H1 (cell line): ENCODE data around the gene DNAH10. TPM values are rescaled to one million over a fixed set of nuclear protein-coding genes. Genes with fewer than 3 reads are reported as not detected.

Source experiments
- CTCF ChIA-PET: fragments of 300-600 bp; sonication (Branson Sonifier 250); formaldehyde crosslinking; loops from one replicate; lab custom pipeline; 2021; ENCODE audit not compliant: partially characterized antibody; lab: Charles Lee
- POLR2A ChIA-PET: fragments of 300-600 bp; sonication (Branson Sonifier 250); formaldehyde crosslinking; loops from one replicate; lab custom pipeline; 2021; ENCODE audit warnings: inconsistent platforms; ENCODE audit not compliant: partially characterized antibody; lab: Charles Lee
- DNase-seq, 2 experiments: peaks; one replicate each; pipeline versions ENCODE4 v3.0.0 to v3.0.0-alpha.2; 2010 to 2022; ENCODE audit warnings: low spot score in 2 of 2, low read depth in 1 of 2, mixed read lengths in 1 of 2
- FAIRE-seq: peaks from 2 replicates; lab custom pipeline; 2011; peaks lifted over from hg19 to GRCh38; lab: Jason Lieb, UNC
- H2AFZ ChIP-seq: 2 replicates; pipeline ENCODE4 v1.8.1; 2012; ENCODE audit warnings: low read length, inconsistent platforms
- H2AK5ac ChIP-seq: 2 replicates; pipeline ENCODE4 v1.6.1; 2013; ENCODE audit warnings: low read depth, low read length
- H2BK120ac ChIP-seq: replicated peaks from 2 replicates; pipeline ENCODE3; 2013; ENCODE audit warnings: low read depth, low read length, inconsistent platforms
- H2BK12ac ChIP-seq: 2 replicates; pipeline ENCODE4 v1.6.1; 2013; ENCODE audit warnings: low read depth, low read length
- H2BK15ac ChIP-seq: 2 replicates; pipeline ENCODE4 v1.6.1; 2013; ENCODE audit warnings: low read length
- H2BK20ac ChIP-seq: 2 replicates; pipeline ENCODE4 v1.6.1; 2013; ENCODE audit warnings: low read length
- H2BK5ac ChIP-seq: 2 replicates; pipeline ENCODE4 v1.6.1; 2013; ENCODE audit warnings: low read depth, low read length
- H3K14ac ChIP-seq: 2 replicates; pipeline ENCODE4 v1.6.1; 2013; ENCODE audit warnings: inconsistent platforms; ENCODE audit not compliant: insufficient read length
- H3K18ac ChIP-seq: 2 replicates; pipeline ENCODE4 v1.6.1; 2013; ENCODE audit warnings: low read length; ENCODE audit errors: extremely low read depth
- H3K23ac ChIP-seq: 2 replicates; pipeline ENCODE4 v1.6.1; 2013; ENCODE audit warnings: inconsistent platforms; ENCODE audit not compliant: insufficient read length
- H3K23me2 ChIP-seq: 2 replicates; pipeline ENCODE4 v1.6.1; 2013; ENCODE audit warnings: low read depth, low read length
- H3K27ac ChIP-seq: 2 replicates; pipeline ENCODE4 v1.6.1; 2011; ENCODE audit warnings: low read depth, low read length, inconsistent platforms
- H3K27me3 ChIP-seq, 4 experiments: replicated peaks in 1 of 4; 1 replicate in 1 of 4; 2 replicates in 3 of 4; pipeline versions ENCODE4 v1.6.1 to v1.8.1; 2011 to 2013; ENCODE audit warnings: low read length in 3 of 4, mild to moderate bottlenecking in 3 of 4, inconsistent platforms in 2 of 4, mixed read lengths in 2 of 4, moderate library complexity in 1 of 4; ENCODE audit not compliant: control insufficient read depth in 3 of 4, insufficient read depth in 3 of 4; ENCODE audit errors: extremely low read depth in 1 of 4
- H3K36me3 ChIP-seq, 4 experiments: 2 replicates each; pipeline versions ENCODE4 v1.6.1 to v1.8.1; 2011 to 2013; ENCODE audit warnings: mild to moderate bottlenecking in 4 of 4, low read length in 3 of 4, moderate library complexity in 2 of 4, control low read depth in 1 of 4, inconsistent platforms in 1 of 4; ENCODE audit not compliant: insufficient read depth in 4 of 4, control insufficient read depth in 2 of 4
- H3K4ac ChIP-seq: replicated peaks from 2 replicates; pipeline ENCODE3; 2013; ENCODE audit warnings: low read length, low read depth, mixed read lengths, inconsistent platforms; ENCODE audit not compliant: insufficient read length
- H3K4me1 ChIP-seq, 4 experiments: replicated peaks in 1 of 4; 1 replicate in 1 of 4; 2 replicates in 3 of 4; pipeline versions ENCODE4 v1.6.1 to v1.8.1; 2011 to 2013; ENCODE audit warnings: low read length in 3 of 4, inconsistent platforms in 2 of 4, mixed read lengths in 1 of 4; ENCODE audit not compliant: insufficient read depth in 4 of 4, control insufficient read depth in 3 of 4
- H3K4me2 ChIP-seq, 2 experiments: 2 replicates each; pipeline versions ENCODE4 v1.6.1 to v1.8.1; 2011 to 2013; ENCODE audit warnings: low read depth in 2 of 2, low read length in 2 of 2, control low read depth in 1 of 2, inconsistent platforms in 1 of 2, mild to moderate bottlenecking in 1 of 2; ENCODE audit not compliant: insufficient read depth in 1 of 2
- H3K4me3 ChIP-seq, 4 experiments: fragments of 200-600, 300-600 bp in 1 of 4; sonication (generic), shearing (Covaris generic), sonication (Bioruptor Twin) in 1 of 4; 2 replicates each; pipeline versions ENCODE4 v1.5.1 to v1.8.1; 2011 to 2016; ENCODE audit warnings: low read length in 4 of 4, low read depth in 3 of 4, control low read depth in 2 of 4, inconsistent platforms in 2 of 4, mild to moderate bottlenecking in 2 of 4, mixed read lengths in 1 of 4, moderate library complexity in 1 of 4; ENCODE audit not compliant: insufficient read depth in 2 of 4; ENCODE audit errors: extremely low read depth in 1 of 4
- H3K56ac ChIP-seq: replicated peaks from 2 replicates; pipeline ENCODE3; 2013; ENCODE audit warnings: low read depth, mild to moderate bottlenecking, mixed read lengths, low read length, inconsistent platforms; ENCODE audit not compliant: insufficient read length
- H3K79me1 ChIP-seq: 2 replicates; pipeline ENCODE4 v1.6.1; 2013; ENCODE audit warnings: low read depth, low read length, control low read depth
- H3K79me2 ChIP-seq, 2 experiments: 2 replicates each; pipeline versions ENCODE4 v1.6.1 to v1.8.1; 2012 to 2013; ENCODE audit warnings: low read length in 2 of 2, mild to moderate bottlenecking in 2 of 2, inconsistent platforms in 1 of 2; ENCODE audit not compliant: insufficient read depth in 2 of 2, control insufficient read depth in 1 of 2
- H3K9ac ChIP-seq, 4 experiments: replicated peaks in 1 of 4; 1 replicate in 1 of 4; 2 replicates in 3 of 4; pipeline versions ENCODE4 v1.6.1 to v1.8.1; 2011 to 2013; ENCODE audit warnings: low read depth in 3 of 4, low read length in 3 of 4, control low read depth in 2 of 4, mild to moderate bottlenecking in 2 of 4, moderate library complexity in 2 of 4, inconsistent platforms in 1 of 4; ENCODE audit errors: extremely low read depth in 1 of 4
- H3K9me3 ChIP-seq, 2 experiments: 2 replicates each; pipeline versions ENCODE4 v1.6.1 to v1.8.1; 2012 to 2013; ENCODE audit warnings: mild to moderate bottlenecking in 2 of 2, moderate library complexity in 2 of 2, control low read depth in 1 of 2, inconsistent platforms in 1 of 2, low read depth in 1 of 2, low read length in 1 of 2, mixed read lengths in 1 of 2; ENCODE audit not compliant: insufficient read depth in 2 of 2
- H4K20me1 ChIP-seq, 2 experiments: replicated peaks in 1 of 2; 2 replicates each; pipeline versions ENCODE3 to v1.8.1; 2011 to 2013; ENCODE audit warnings: inconsistent platforms in 2 of 2, low read length in 2 of 2, mild to moderate bottlenecking in 1 of 2; ENCODE audit not compliant: insufficient read depth in 2 of 2, control insufficient read depth in 1 of 2
- H4K5ac ChIP-seq: 2 replicates; pipeline ENCODE4 v1.6.1; 2013; ENCODE audit warnings: low read length, low read depth, mixed read lengths, inconsistent platforms; ENCODE audit not compliant: insufficient read length
- H4K8ac ChIP-seq: 2 replicates; pipeline ENCODE4 v1.8.0; 2013; ENCODE audit warnings: mild to moderate bottlenecking, moderate library complexity, low read length, inconsistent platforms; ENCODE audit not compliant: insufficient read depth; ENCODE audit errors: extremely low read depth
- H4K91ac ChIP-seq: replicated peaks from 2 replicates; pipeline ENCODE3; 2013; ENCODE audit warnings: low read length, mixed read lengths, inconsistent platforms; ENCODE audit not compliant: insufficient read length
- CREB1 ChIP-seq: IDR thresholded peaks from 2 replicates; pipeline ENCODE4 v1.6.1; 2012; ENCODE audit warnings: inconsistent platforms
- KDM5A ChIP-seq: fragments of 200-600 bp; IDR thresholded peaks from 2 replicates; pipeline ENCODE4 v1.7.1; 2012; ENCODE audit warnings: mild to moderate bottlenecking, low read length, inconsistent platforms, mixed read lengths
- RFX5 ChIP-seq: IDR thresholded peaks from 2 replicates; pipeline ENCODE4 v1.6.1; 2011; ENCODE audit warnings: low read depth, low read length, improper control_type of control experiment, borderline replicate concordance
- SIRT6 ChIP-seq: IDR thresholded peaks from one replicate; pipeline ENCODE4 v1.7.1; 2012; ENCODE audit warnings: low read length, inconsistent platforms
- WGBS, 2 experiments: shearing (Covaris generic) in 1 of 2; methylation state at CpG; one replicate each; pipeline versions ENCODE4 v1.1.6 to v1.1.7; 2013 to 2015; ENCODE audit warnings: low lambda C conversion rate in 2 of 2, mixed read lengths in 2 of 2, inconsistent platforms in 1 of 2, low coverage in 1 of 2, missing lambda C conversion rate in 1 of 2; ENCODE audit not compliant: insufficient replicate concordance in 2 of 2, insufficient coverage in 1 of 2, insufficient read length in 1 of 2; ENCODE audit errors: extremely low coverage in 1 of 2, missing lambda C conversion rate in 1 of 2; 5-methylcytosine and 5-hydroxymethylcytosine counted together
- polyA plus RNA-seq, 7 experiments: library from polyadenylated mRNA; depleted of rRNA in 3 of 7; stranded (reverse) in 5 of 7; unstranded in 2 of 7; fragments of >200 nt in 5 of 7; fragments of 200-250 nt in 2 of 7; gene quantifications; 1 replicate in 5 of 7; 2 replicates in 1 of 7; 4 replicates in 1 of 7; pipeline versions ENCODE4 v1.2.1 to v1.2.3, GENCODE V29; 2011 to 2013; ENCODE audit warnings: missing spikeins in 2 of 7, mixed read lengths in 2 of 7
- total RNA-seq: library from RNA; stranded (reverse); fragmentation: NEBNext Ultra II Directional; extraction: Animal tissue kit (Norgen Biotek cat#: 25700); gene quantifications from 2 replicates; pipeline ENCODE4 v1.2.1, GENCODE V29; 2021

DNAH10 gene
- total and polyA plus RNA-seq, 2 of the 8 experiments (the other 6 are each of a cell fraction or from before 2014, with no cell fraction given), result 0.02 to 0.24 TPM

- no peak overlapping the region for H3K14ac ChIP-seq
- H3K4ac ChIP-seq, result no peak overlapping the region
- no peak for TF ChIP-seq KDM5A
- TF ChIP-seq SIRT6, result no peak
- TF ChIP-seq CREB1, result no peak
- no peak for TF ChIP-seq RFX5
- no peak overlapping the region for H2BK20ac ChIP-seq
- no peak overlapping the region for H2AFZ ChIP-seq
- no peaks in the 10 kb centered on the region for H3K27me3 ChIP-seq
- no peak overlapping the region for H3K27ac ChIP-seq
- no peak overlapping the region for H3K9ac ChIP-seq
- CTCF ChIA-PET, result interaction anchor here (0.9 to 1.5 kb wide), 4 partner anchors 15 to 177 kb away, joined by 3 to 4 read pairs (median 3); no protein-coding TSS in a partner anchor
- no peak overlapping the region for H2BK120ac ChIP-seq
- no peak overlapping the region for H2BK5ac ChIP-seq
- no peak overlapping the region for H2BK12ac ChIP-seq
- H3K23me2 ChIP-seq, result peaks cover 4% of the 10 kb centered on the region; the same call in 1 of the 2 replicates
- H4K91ac ChIP-seq, result no peak overlapping the region
- H3K23ac ChIP-seq, result no peak overlapping the region
- H4K8ac ChIP-seq, result no peak overlapping the region
- H3K79me1 ChIP-seq, result no peaks in the 10 kb centered on the region
- no peak overlapping the region for H3K4me3 ChIP-seq
- DNase-seq (no peak), FAIRE-seq (no peak)
- H4K5ac ChIP-seq, result no peak overlapping the region
- no peaks in the 10 kb centered on the region; a peak in 1 of 4 replicates for H3K9me3 ChIP-seq
- no peaks in the 10 kb centered on the region for H4K20me1 ChIP-seq
- POLR2A ChIA-PET, result interaction anchor here (1.1 kb wide), 1 partner anchor 95 kb away, joined by 5 read pairs; the partner anchor contains the start of gene ATP6V0A2
- H3K56ac ChIP-seq, result no peak overlapping the region
- no peak overlapping the region for H3K18ac ChIP-seq
- H3K79me2 ChIP-seq, result no peaks in the 10 kb centered on the region
- 91% methylated on average over 4 of the region's 4 CpGs; no CpG with 5 or more reads in 1 of the 2 experiments for WGBS, 2 experiments
- H3K4me2 ChIP-seq, result no peak overlapping the region
- H2AK5ac ChIP-seq, result no peak overlapping the region
- H2BK15ac ChIP-seq, result no peak overlapping the region
- H3K36me3 ChIP-seq, result no peaks in the 10 kb centered on the region
- no peaks in the 10 kb centered on the region for H3K4me1 ChIP-seq
Observed at GRCh38 chr12:123807002-123807401, 44.9 kb downstream of the DNAH10 start.
